ENCODE results near the gene LRP3. TPM values are rescaled to one million over a fixed set of nuclear protein-coding genes. Genes with fewer than 3 reads are reported as not detected.

LRP3 gene
- total RNA-seq, 1 donor from 2014 or later, result 19.3 TPM

GRCh38 chr19:33248954-33249613, 55.0 kb downstream of the LRP3 start:
- peaks cover 0 to 7% (median 0%) of the 10 kb centered on the region in 3 donors for H3K4me1 ChIP-seq (ENCODE audit: control insufficient read depth in 3 of 3, insufficient read depth in 3 of 3, low read length in 3 of 3)
- H3K27me3 ChIP-seq (ENCODE audit: control insufficient read depth in 3 of 3, insufficient read depth in 3 of 3, low read length in 3 of 3), result peaks cover 0 to 15% (median 13%) of the 10 kb centered on the region in 3 donors
- H3K4me3 ChIP-seq (ENCODE audit: low read length in 3 of 3), result no peak overlapping the region
- H3K27ac ChIP-seq (ENCODE audit: low read depth, low read length), result no peak overlapping the region
- peaks cover 0 to 10% (median 2%) of the 10 kb centered on the region in 3 donors for H3K9me3 ChIP-seq (ENCODE audit: control insufficient read depth in 3 of 3, low read length in 3 of 3)
- no peak overlapping the region for H3K9ac ChIP-seq (ENCODE audit: low read depth in 1 of 3, low read length in 3 of 3)
- H3K36me3 ChIP-seq (ENCODE audit: control insufficient read depth in 3 of 3, insufficient read depth in 3 of 3, low read length in 3 of 3), result no peaks in the 10 kb centered on the region

- no peak overlapping the region for H3K4me3 ChIP-seq (ENCODE audit: low read length in 3 of 3)
- no peak overlapping the region for H3K9ac ChIP-seq (ENCODE audit: low read depth in 1 of 3, low read length in 3 of 3)
- peaks cover 0 to 10% (median 2%) of the 10 kb centered on the region in 3 donors for H3K9me3 ChIP-seq (ENCODE audit: control insufficient read depth in 3 of 3, low read length in 3 of 3)
- H3K27ac ChIP-seq (ENCODE audit: low read depth, low read length), result no peak overlapping the region
- H3K27me3 ChIP-seq (ENCODE audit: control insufficient read depth in 3 of 3, insufficient read depth in 3 of 3, low read length in 3 of 3), result peaks cover 0 to 20% (median 13%) of the 10 kb centered on the region in 3 donors
- H3K36me3 ChIP-seq (ENCODE audit: control insufficient read depth in 3 of 3, insufficient read depth in 3 of 3, low read length in 3 of 3), result no peaks in the 10 kb centered on the region
- peaks cover 0 to 7% (median 0%) of the 10 kb centered on the region in 3 donors for H3K4me1 ChIP-seq (ENCODE audit: control insufficient read depth in 3 of 3, insufficient read depth in 3 of 3, low read length in 3 of 3)
Measured at GRCh38 chr19:33249740-33250366, 55.7 kb downstream of the LRP3 start.

- H3K4me3 ChIP-seq (ENCODE audit: low read length in 3 of 3), result no peak overlapping the region
- H3K27me3 ChIP-seq (ENCODE audit: control insufficient read depth in 3 of 3, insufficient read depth in 3 of 3, low read length in 3 of 3), result peaks cover 0 to 20% (median 13%) of the 10 kb centered on the region in 3 donors
- no peaks in the 10 kb centered on the region for H3K36me3 ChIP-seq (ENCODE audit: control insufficient read depth in 3 of 3, insufficient read depth in 3 of 3, low read length in 3 of 3)
- peaks cover 0 to 6% (median 2%) of the 10 kb centered on the region in 3 donors for H3K9me3 ChIP-seq (ENCODE audit: control insufficient read depth in 3 of 3, low read length in 3 of 3)
- H3K9ac ChIP-seq (ENCODE audit: low read depth in 1 of 3, low read length in 3 of 3), result no peak overlapping the region
- no peak overlapping the region for H3K27ac ChIP-seq (ENCODE audit: low read depth, low read length)
- H3K4me1 ChIP-seq (ENCODE audit: control insufficient read depth in 3 of 3, insufficient read depth in 3 of 3, low read length in 3 of 3), result peaks cover 0 to 7% (median 0%) of the 10 kb centered on the region in 3 donors
Measured at GRCh38 chr19:33250500-33250899, 56.4 kb downstream of the LRP3 start.

GRCh38 chr19:33251076-33251475, 56.9 kb downstream of the LRP3 start:
- H3K4me1 ChIP-seq (ENCODE audit: control insufficient read depth in 3 of 3, insufficient read depth in 3 of 3, low read length in 3 of 3), result peaks cover 0 to 7% (median 0%) of the 10 kb centered on the region in 3 donors
- H3K27ac ChIP-seq (ENCODE audit: low read depth, low read length), result no peak overlapping the region
- no peak overlapping the region for H3K9ac ChIP-seq (ENCODE audit: low read depth in 1 of 3, low read length in 3 of 3)
- no peak overlapping the region for H3K4me3 ChIP-seq (ENCODE audit: low read length in 3 of 3)
- H3K27me3 ChIP-seq (ENCODE audit: control insufficient read depth in 3 of 3, insufficient read depth in 3 of 3, low read length in 3 of 3), result peaks cover 0 to 21% (median 13%) of the 10 kb centered on the region in 3 donors
- H3K9me3 ChIP-seq (ENCODE audit: control insufficient read depth in 3 of 3, low read length in 3 of 3), result peaks cover 0 to under 1% (median 0%) of the 10 kb centered on the region in 3 donors
- no peaks in the 10 kb centered on the region for H3K36me3 ChIP-seq (ENCODE audit: control insufficient read depth in 3 of 3, insufficient read depth in 3 of 3, low read length in 3 of 3)

GRCh38 chr19:33251526-33252090, 57.5 kb downstream of the LRP3 start:
- no peak overlapping the region for H3K9ac ChIP-seq (ENCODE audit: low read depth in 1 of 3, low read length in 3 of 3)
- no peaks in the 10 kb centered on the region for H3K36me3 ChIP-seq (ENCODE audit: control insufficient read depth in 3 of 3, insufficient read depth in 3 of 3, low read length in 3 of 3)
- H3K27me3 ChIP-seq (ENCODE audit: control insufficient read depth in 3 of 3, insufficient read depth in 3 of 3, low read length in 3 of 3), result peaks cover 0 to 23% (median 13%) of the 10 kb centered on the region in 3 donors
- H3K9me3 ChIP-seq (ENCODE audit: control insufficient read depth in 3 of 3, low read length in 3 of 3), result no peaks in the 10 kb centered on the region
- H3K27ac ChIP-seq (ENCODE audit: low read depth, low read length), result no peak overlapping the region
- H3K4me1 ChIP-seq (ENCODE audit: control insufficient read depth in 3 of 3, insufficient read depth in 3 of 3, low read length in 3 of 3), result peaks cover 0 to 7% (median 0%) of the 10 kb centered on the region in 3 donors
- H3K4me3 ChIP-seq (ENCODE audit: low read length in 3 of 3), result no peak overlapping the region

GRCh38 chr19:33252418-33252962, 58.4 kb downstream of the LRP3 start:
- H3K27me3 ChIP-seq (ENCODE audit: control insufficient read depth in 3 of 3, insufficient read depth in 3 of 3, low read length in 3 of 3), result peaks cover 0 to 23% (median 13%) of the 10 kb centered on the region in 3 donors
- H3K4me3 ChIP-seq (ENCODE audit: low read length in 3 of 3), result no peak overlapping the region
- no peaks in the 10 kb centered on the region for H3K9me3 ChIP-seq (ENCODE audit: control insufficient read depth in 3 of 3, low read length in 3 of 3)
- peaks cover 0 to 7% (median 0%) of the 10 kb centered on the region in 3 donors for H3K4me1 ChIP-seq (ENCODE audit: control insufficient read depth in 3 of 3, insufficient read depth in 3 of 3, low read length in 3 of 3)
- no peak overlapping the region for H3K27ac ChIP-seq (ENCODE audit: low read depth, low read length)
- no peak overlapping the region for H3K9ac ChIP-seq (ENCODE audit: low read depth in 1 of 3, low read length in 3 of 3)
- H3K36me3 ChIP-seq (ENCODE audit: control insufficient read depth in 3 of 3, insufficient read depth in 3 of 3, low read length in 3 of 3), result no peaks in the 10 kb centered on the region

GRCh38 chr19:33252971-33253370, 58.8 kb downstream of the LRP3 start:
- H3K36me3 ChIP-seq (ENCODE audit: control insufficient read depth in 3 of 3, insufficient read depth in 3 of 3, low read length in 3 of 3), result no peaks in the 10 kb centered on the region
- no peak overlapping the region for H3K27ac ChIP-seq (ENCODE audit: low read depth, low read length)
- H3K9ac ChIP-seq (ENCODE audit: low read depth in 1 of 3, low read length in 3 of 3), result no peak overlapping the region
- no peaks in the 10 kb centered on the region for H3K9me3 ChIP-seq (ENCODE audit: control insufficient read depth in 3 of 3, low read length in 3 of 3)
- H3K4me1 ChIP-seq (ENCODE audit: control insufficient read depth in 3 of 3, insufficient read depth in 3 of 3, low read length in 3 of 3), result peaks cover 0 to 7% (median 0%) of the 10 kb centered on the region in 3 donors
- H3K27me3 ChIP-seq (ENCODE audit: control insufficient read depth in 3 of 3, insufficient read depth in 3 of 3, low read length in 3 of 3), result peaks cover 0 to 23% (median 13%) of the 10 kb centered on the region in 3 donors
- H3K4me3 ChIP-seq (ENCODE audit: low read length in 3 of 3), result no peak overlapping the region

- Histone ChIP-seq H3K36me3 (ENCODE audit: control insufficient read depth in 3 of 3, insufficient read depth in 3 of 3, low read length in 3 of 3) (no peaks in the 10 kb centered on the region), H3K27ac (ENCODE audit: low read depth, low read length) (no peak overlapping the region), H3K9ac (ENCODE audit: low read depth in 1 of 3, low read length in 3 of 3) (no peak overlapping the region), H3K4me1 (ENCODE audit: control insufficient read depth in 3 of 3, insufficient read depth in 3 of 3, low read length in 3 of 3) (peaks cover 0 to 3% (median 0%) of the 10 kb centered on the region in 3 donors), H3K27me3 (ENCODE audit: control insufficient read depth in 3 of 3, insufficient read depth in 3 of 3, low read length in 3 of 3) (peaks cover 0 to 23% (median 13%) of the 10 kb centered on the region in 3 donors), H3K9me3 (ENCODE audit: control insufficient read depth in 3 of 3, low read length in 3 of 3) (no peaks in the 10 kb centered on the region), H3K4me3 (ENCODE audit: low read length in 3 of 3) (no peak overlapping the region)
Measured at GRCh38 chr19:33254245-33254824, 60.2 kb downstream of the LRP3 start.

- no peaks in the 10 kb centered on the region for H3K9me3 ChIP-seq (ENCODE audit: control insufficient read depth in 3 of 3, low read length in 3 of 3)
- no peak overlapping the region for H3K4me3 ChIP-seq (ENCODE audit: low read length in 3 of 3)
- peaks cover 0 to 20% (median 12%) of the 10 kb centered on the region in 3 donors for H3K27me3 ChIP-seq (ENCODE audit: control insufficient read depth in 3 of 3, insufficient read depth in 3 of 3, low read length in 3 of 3)
- no peak overlapping the region for H3K9ac ChIP-seq (ENCODE audit: low read depth in 1 of 3, low read length in 3 of 3)
- H3K27ac ChIP-seq (ENCODE audit: low read depth, low read length), result no peak overlapping the region
- H3K4me1 ChIP-seq (ENCODE audit: control insufficient read depth in 3 of 3, insufficient read depth in 3 of 3, low read length in 3 of 3), result no peaks in the 10 kb centered on the region
- no peaks in the 10 kb centered on the region for H3K36me3 ChIP-seq (ENCODE audit: control insufficient read depth in 3 of 3, insufficient read depth in 3 of 3, low read length in 3 of 3)
Measured at GRCh38 chr19:33255781-33256180, 61.7 kb downstream of the LRP3 start.
